AG09319 (cell line): ENCODE data around the gene HTR1D.
"Not testable (repeated sequence)": the region's sequence is repeated elsewhere in the genome, so short reads cannot be mapped to it uniquely, and the experiment has no call there.

Experiments used
- DNase-seq: peaks from one replicate; pipeline ENCODE4 v3.0.0-alpha.2; 2010; ENCODE audit warnings: low read depth; ENCODE audit errors: extremely low read depth
- CTCF ChIP-seq: IDR thresholded peaks from 2 replicates; pipeline ENCODE4 v1.5.1; 2011; ENCODE audit warnings: low read depth, mild to moderate bottlenecking, inconsistent platforms, low read length, moderate library complexity

The HTR1D gene

GRCh38 chr1:23202263-23202749 is 15.0 kb downstream of the HTR1D start:
- DNase-seq, result no peak
- TF ChIP-seq CTCF, result no peak

GRCh38 chr1:23200883-23201282 is 16.4 kb downstream of the HTR1D start:
- no peak for DNase-seq
- TF ChIP-seq CTCF, result no peak

GRCh38 chr1:23198373-23198772 is 18.9 kb downstream of the HTR1D start:
- peak; percentile 84 for DNase-seq
- no peak for TF ChIP-seq CTCF

- TF ChIP-seq CTCF, result no peak
- DNase-seq, result peak; percentile 54
Measured at GRCh38 chr1:23196627-23197328, 20.5 kb downstream of the HTR1D start.

- no peak for TF ChIP-seq CTCF
- DNase-seq, result no peak
Measured at GRCh38 chr1:23194119-23194984, 22.9 kb downstream of the HTR1D start.

GRCh38 chr1:23193391-23194118 is 23.7 kb downstream of the HTR1D start:
- no peak for TF ChIP-seq CTCF
- DNase-seq, result no peak

GRCh38 chr1:23191199-23191598 is 26.1 kb downstream of the HTR1D start:
- DNase-seq, result no peak
- no peak for TF ChIP-seq CTCF

- not testable (repeated sequence) for DNase-seq
Measured at GRCh38 chr1:23188936-23189452, 28.3 kb downstream of the HTR1D start.
